Measurements from ENCODE around the gene SLC29A3.

SLC29A3 gene

GRCh38 chr10:71368643-71369042, 49.6 kb downstream of the SLC29A3 start:
- TF ChIP-seq, protein P1, sequence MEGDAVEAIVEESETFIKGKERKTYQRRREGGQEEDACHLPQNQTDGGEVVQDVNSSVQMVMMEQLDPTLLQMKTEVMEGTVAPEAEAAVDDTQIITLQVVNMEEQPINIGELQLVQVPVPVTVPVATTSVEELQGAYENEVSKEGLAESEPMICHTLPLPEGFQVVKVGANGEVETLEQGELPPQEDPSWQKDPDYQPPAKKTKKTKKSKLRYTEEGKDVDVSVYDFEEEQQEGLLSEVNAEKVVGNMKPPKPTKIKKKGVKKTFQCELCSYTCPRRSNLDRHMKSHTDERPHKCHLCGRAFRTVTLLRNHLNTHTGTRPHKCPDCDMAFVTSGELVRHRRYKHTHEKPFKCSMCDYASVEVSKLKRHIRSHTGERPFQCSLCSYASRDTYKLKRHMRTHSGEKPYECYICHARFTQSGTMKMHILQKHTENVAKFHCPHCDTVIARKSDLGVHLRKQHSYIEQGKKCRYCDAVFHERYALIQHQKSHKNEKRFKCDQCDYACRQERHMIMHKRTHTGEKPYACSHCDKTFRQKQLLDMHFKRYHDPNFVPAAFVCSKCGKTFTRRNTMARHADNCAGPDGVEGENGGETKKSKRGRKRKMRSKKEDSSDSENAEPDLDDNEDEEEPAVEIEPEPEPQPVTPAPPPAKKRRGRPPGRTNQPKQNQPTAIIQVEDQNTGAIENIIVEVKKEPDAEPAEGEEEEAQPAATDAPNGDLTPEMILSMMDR (IDR thresholded peaks at IDR 0.05; ENCODE audit: borderline replicate concordance, insufficient read depth, low read depth, low read length), result peak; percentile 36; the same call in 1 of the 2 replicates
- no peak overlapping the region for H3K4me3 ChIP-seq (ENCODE audit: low read depth, low read length)

- no peak overlapping the region for H3K4me3 ChIP-seq (ENCODE audit: low read depth, low read length)
- TF ChIP-seq, protein P1 (IDR thresholded peaks at IDR 0.05; ENCODE audit: borderline replicate concordance, insufficient read depth, low read depth, low read length), result no peak
Measured at GRCh38 chr10:71369602-71370001, 50.5 kb downstream of the SLC29A3 start.

DNA sequence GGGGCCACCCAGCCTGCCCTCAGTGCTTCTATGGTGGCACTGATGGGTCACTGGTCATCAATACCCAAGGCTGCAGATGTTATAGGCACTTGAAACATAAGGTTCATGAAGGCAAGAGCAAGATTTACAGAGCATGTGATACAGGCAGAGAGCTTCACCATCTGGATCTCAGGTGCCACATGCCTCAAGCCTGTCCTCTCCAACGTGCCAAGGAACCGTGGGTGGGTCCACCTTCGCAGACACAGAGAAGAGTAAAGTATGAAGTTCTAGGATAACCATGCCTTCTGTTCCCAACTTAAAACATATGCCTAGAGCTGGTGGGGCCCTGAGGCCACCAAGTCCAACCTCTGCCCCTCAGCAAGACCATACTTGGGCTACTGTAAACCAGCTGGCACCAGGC, 51.0 kb downstream of the SLC29A3 start:
- no peak overlapping the region for H3K4me3 ChIP-seq (ENCODE audit: low read depth, low read length)
- TF ChIP-seq, protein P1 (IDR thresholded peaks at IDR 0.05; ENCODE audit: borderline replicate concordance, insufficient read depth, low read depth, low read length), result no peak

- TF ChIP-seq, protein P1 (IDR thresholded peaks at IDR 0.05; ENCODE audit: borderline replicate concordance, insufficient read depth, low read depth, low read length), result no peak
- no peak overlapping the region for H3K4me3 ChIP-seq (ENCODE audit: low read depth, low read length)
Measured at GRCh38 chr10:71371750-71372166, 52.7 kb downstream of the SLC29A3 start.

DNA sequence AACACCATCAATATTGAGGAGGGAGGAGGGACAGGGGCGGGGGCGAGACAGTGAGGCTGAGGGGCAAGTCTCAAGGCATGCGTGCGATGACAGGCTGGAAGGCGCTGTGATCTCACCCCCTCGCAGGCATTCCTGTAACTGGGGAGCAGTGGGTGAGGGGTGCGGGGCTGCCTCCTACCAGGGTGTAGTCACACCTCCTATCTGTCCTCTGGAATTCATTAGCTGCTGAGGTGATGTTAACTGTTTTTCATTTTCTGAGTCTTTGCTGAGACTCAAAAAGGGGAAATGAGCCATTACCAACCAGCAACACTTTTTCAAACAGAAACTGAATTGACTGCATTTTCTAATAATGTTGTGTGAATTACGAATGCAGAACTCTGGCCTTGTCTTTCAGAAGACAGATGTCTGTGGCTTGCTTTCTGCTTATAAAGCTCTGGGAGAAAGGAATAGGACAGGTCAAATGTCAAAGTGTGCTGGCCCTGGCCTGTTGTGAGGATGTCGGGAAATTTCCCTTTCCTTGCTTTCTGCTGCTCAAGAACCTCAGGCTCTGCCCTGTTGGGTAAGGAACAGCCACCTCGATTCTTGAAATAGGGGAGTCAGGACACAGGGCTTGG, 53.9 kb downstream of the SLC29A3 start:
- TF ChIP-seq, protein P1 (IDR thresholded peaks at IDR 0.05; ENCODE audit: borderline replicate concordance, insufficient read depth, low read depth, low read length), result no peak
- H3K4me3 ChIP-seq (ENCODE audit: low read depth, low read length), result no peak overlapping the region

DNA sequence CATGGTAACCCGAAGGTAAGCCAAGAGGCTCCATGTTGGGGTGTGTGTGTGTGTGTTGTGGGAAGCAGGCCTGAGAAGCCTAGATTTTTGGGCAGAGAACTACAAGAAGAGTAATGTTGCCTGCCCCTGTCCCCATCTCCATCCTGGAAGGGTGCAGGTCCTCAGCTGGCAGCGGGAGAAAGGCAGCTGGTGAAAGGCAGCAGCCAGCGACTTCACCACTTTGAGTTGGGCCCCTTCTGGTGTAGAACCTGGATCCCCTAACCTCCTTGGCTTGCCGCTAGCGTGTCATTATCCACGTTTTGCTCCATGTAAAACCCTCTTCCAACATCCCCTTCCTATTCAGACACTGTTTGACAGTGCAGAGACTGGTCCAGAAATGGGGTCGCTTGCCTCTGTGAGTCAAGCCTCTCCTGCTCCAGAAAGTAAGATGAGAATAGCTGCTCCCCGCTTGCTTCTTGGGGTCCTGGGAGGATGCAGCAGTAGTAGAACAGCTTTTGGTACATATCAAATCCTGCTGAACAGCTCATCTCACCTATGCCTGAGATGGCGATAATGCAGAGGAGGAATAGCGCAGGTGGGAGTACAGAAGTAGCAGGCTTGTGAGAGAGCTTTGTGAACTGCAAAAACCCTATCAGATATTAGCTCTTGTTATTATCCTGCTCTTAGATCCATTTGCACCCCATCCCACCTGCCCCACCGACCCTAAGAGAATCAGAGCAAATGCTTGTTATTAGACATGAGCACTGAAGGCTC, 55.6 kb downstream of the SLC29A3 start:
- TF ChIP-seq, protein P1 (IDR thresholded peaks at IDR 0.05; ENCODE audit: borderline replicate concordance, insufficient read depth, low read depth, low read length), result no peak
- no peak overlapping the region for H3K4me3 ChIP-seq (ENCODE audit: low read depth, low read length)

GRCh38 chr10:71375952-71376351, 56.9 kb downstream of the SLC29A3 start:
- TF ChIP-seq, protein P1 (IDR thresholded peaks at IDR 0.05; ENCODE audit: borderline replicate concordance, insufficient read depth, low read depth, low read length), result no peak
- H3K4me3 ChIP-seq (ENCODE audit: low read depth, low read length), result no peak overlapping the region

Measured in GM12875 (cell line).